Measurements from ENCODE around the gene METRNL.

METRNL gene

GRCh38 chr17:83088451-83088850 lies 9.0 kb downstream of the METRNL start:
- Histone ChIP-seq H3K9ac (ENCODE audit: low read length) (no peak overlapping the region), H3K27ac (ENCODE audit: low read depth, low read length, poor library complexity, severe bottlenecking) (no peak overlapping the region), H4K20me1 (ENCODE audit: insufficient read depth, low read length) (no peaks in the 10 kb centered on the region), H3F3A (ENCODE audit: insufficient read depth, low read length) (no peaks in the 10 kb centered on the region), H3K27me3 (ENCODE audit: insufficient read depth, low read length) (no peaks in the 10 kb centered on the region), H2AFZ (ENCODE audit: low read length) (no peak overlapping the region), H3K4me2 (ENCODE audit: low read length) (no peak overlapping the region), H3K9me2 (ENCODE audit: low read depth, low read length) (no peaks in the 10 kb centered on the region), H3K36me3 (ENCODE audit: insufficient read depth, low read length) (no peaks in the 10 kb centered on the region), H3K79me2 (ENCODE audit: insufficient read depth, low read length) (no peaks in the 10 kb centered on the region), H3K4me1 (ENCODE audit: insufficient read depth, low read length, severe bottlenecking) (peaks cover 27% of the 10 kb centered on the region), H3K9me3 (ENCODE audit: low read length) (no peaks in the 10 kb centered on the region), H3K4me3 (ENCODE audit: low read depth, low read length, poor library complexity, severe bottlenecking) (no peak overlapping the region)
- TF ChIP-seq CTCF (IDR thresholded peaks at IDR 0.05; ENCODE audit: low read length) (no peak), EZH2 (IDR thresholded peaks at IDR 0.05; ENCODE audit: borderline replicate concordance, low read length) (no peak)

- H3F3A ChIP-seq (ENCODE audit: insufficient read depth, low read length): no peaks in the 10 kb centered on the region
- no peak overlapping the region for H3K27ac ChIP-seq (ENCODE audit: low read depth, low read length, poor library complexity, severe bottlenecking)
- H3K4me2 ChIP-seq (ENCODE audit: low read length): no peak overlapping the region
- no peaks in the 10 kb centered on the region for H4K20me1 ChIP-seq (ENCODE audit: insufficient read depth, low read length)
- no peaks in the 10 kb centered on the region for H3K27me3 ChIP-seq (ENCODE audit: insufficient read depth, low read length)
- no peak for TF ChIP-seq CTCF (IDR thresholded peaks at IDR 0.05; ENCODE audit: low read length)
- TF ChIP-seq EZH2 (IDR thresholded peaks at IDR 0.05; ENCODE audit: borderline replicate concordance, low read length): no peak
- no peaks in the 10 kb centered on the region for H3K9me2 ChIP-seq (ENCODE audit: low read depth, low read length)
- H3K36me3 ChIP-seq (ENCODE audit: insufficient read depth, low read length): no peaks in the 10 kb centered on the region
- no peak overlapping the region for H3K4me3 ChIP-seq (ENCODE audit: low read depth, low read length, poor library complexity, severe bottlenecking)
- H3K9me3 ChIP-seq (ENCODE audit: low read length): no peaks in the 10 kb centered on the region
- no peak overlapping the region for H3K9ac ChIP-seq (ENCODE audit: low read length)
- no peak overlapping the region for H2AFZ ChIP-seq (ENCODE audit: low read length)
- H3K4me1 ChIP-seq (ENCODE audit: insufficient read depth, low read length, severe bottlenecking): peaks cover 22% of the 10 kb centered on the region
- no peaks in the 10 kb centered on the region for H3K79me2 ChIP-seq (ENCODE audit: insufficient read depth, low read length)
These were observed 9.5 kb downstream of the METRNL start for GRCh38 chr17:83088909-83089308.

GRCh38 chr17:83089328-83090132 lies 10.1 kb downstream of the METRNL start:
- H3K4me3 ChIP-seq (ENCODE audit: low read depth, low read length, poor library complexity, severe bottlenecking): no peak overlapping the region
- H3K36me3 ChIP-seq (ENCODE audit: insufficient read depth, low read length): peaks cover 3% of the 10 kb centered on the region; the same call in 1 of the 2 replicates
- peaks cover 17% of the 10 kb centered on the region for H3K4me1 ChIP-seq (ENCODE audit: insufficient read depth, low read length, severe bottlenecking)
- no peak overlapping the region for H3K9ac ChIP-seq (ENCODE audit: low read length)
- no peaks in the 10 kb centered on the region for H3K27me3 ChIP-seq (ENCODE audit: insufficient read depth, low read length)
- H3K9me2 ChIP-seq (ENCODE audit: low read depth, low read length): no peaks in the 10 kb centered on the region
- no peaks in the 10 kb centered on the region for H3F3A ChIP-seq (ENCODE audit: insufficient read depth, low read length)
- H4K20me1 ChIP-seq (ENCODE audit: insufficient read depth, low read length): no peaks in the 10 kb centered on the region
- TF ChIP-seq CTCF (IDR thresholded peaks at IDR 0.05; ENCODE audit: low read length) (no peak), EZH2 (IDR thresholded peaks at IDR 0.05; ENCODE audit: borderline replicate concordance, low read length) (no peak)
- H3K79me2 ChIP-seq (ENCODE audit: insufficient read depth, low read length): no peaks in the 10 kb centered on the region
- H3K4me2 ChIP-seq (ENCODE audit: low read length): no peak overlapping the region
- no peak overlapping the region for H3K27ac ChIP-seq (ENCODE audit: low read depth, low read length, poor library complexity, severe bottlenecking)
- H2AFZ ChIP-seq (ENCODE audit: low read length): no peak overlapping the region
- H3K9me3 ChIP-seq (ENCODE audit: low read length): no peaks in the 10 kb centered on the region

All from OCI-LY1 (cell line).